Measurements from ENCODE around the gene TBCD. TPM values are rescaled to one million over a fixed set of nuclear protein-coding genes. Genes with fewer than 3 reads are reported as not detected.
"Not testable (repeated sequence)": the region's sequence is repeated elsewhere in the genome, so short reads cannot be mapped to it uniquely, and the experiment has no call there.

Gene TBCD
- total RNA-seq, 2 experiments from 2014 or later = 77.8 to 85.8 TPM

DNA sequence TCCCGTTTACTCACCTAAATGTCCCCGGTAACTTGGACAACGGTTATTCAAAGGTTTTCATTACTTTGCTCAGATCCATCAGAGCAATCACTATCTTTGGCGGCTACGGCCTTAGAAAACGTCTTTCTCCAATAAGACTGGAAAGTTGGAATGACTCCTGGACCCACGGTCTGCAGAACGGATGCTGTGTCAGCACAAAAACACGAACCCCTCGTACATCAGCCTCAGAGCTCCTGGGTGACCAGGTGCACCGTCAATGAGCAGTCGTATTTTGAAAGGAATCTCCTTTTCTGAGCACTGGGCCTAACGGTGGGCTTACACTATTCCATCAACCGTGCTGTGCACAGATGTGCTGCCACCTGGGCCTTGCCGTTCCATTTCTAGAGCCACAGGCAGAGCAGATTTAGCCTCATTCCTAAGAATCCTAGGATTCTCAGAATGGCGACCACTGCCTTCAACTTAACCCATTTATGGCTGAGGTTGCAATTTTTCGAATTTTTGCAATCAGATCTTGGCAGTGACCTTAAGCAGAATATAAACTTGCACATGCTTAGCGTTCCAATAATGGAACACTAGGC, 198.7 kb downstream of the TBCD start:
- Mint-ChIP-seq H3K4me1 (ENCODE audit: low read depth) (no peaks in the 10 kb centered on the region), H3K27me3 (no peaks in the 10 kb centered on the region), H3K9me3 (peaks cover 26% of the 10 kb centered on the region), H3K36me3 (ENCODE audit: low read depth) (peaks cover 53% of the 10 kb centered on the region), H3K27ac (no peak overlapping the region), H3K4me3 (no peak overlapping the region)
- ChIA-PET CTCF (no interaction called here), POLR2A (no interaction called here)
- ATAC-seq (no peak), DNase-seq (no peak)
- intact Hi-C loops (cut with micrococcal nuclease) = no loop called here
- TF ChIP-seq, protein P1, sequence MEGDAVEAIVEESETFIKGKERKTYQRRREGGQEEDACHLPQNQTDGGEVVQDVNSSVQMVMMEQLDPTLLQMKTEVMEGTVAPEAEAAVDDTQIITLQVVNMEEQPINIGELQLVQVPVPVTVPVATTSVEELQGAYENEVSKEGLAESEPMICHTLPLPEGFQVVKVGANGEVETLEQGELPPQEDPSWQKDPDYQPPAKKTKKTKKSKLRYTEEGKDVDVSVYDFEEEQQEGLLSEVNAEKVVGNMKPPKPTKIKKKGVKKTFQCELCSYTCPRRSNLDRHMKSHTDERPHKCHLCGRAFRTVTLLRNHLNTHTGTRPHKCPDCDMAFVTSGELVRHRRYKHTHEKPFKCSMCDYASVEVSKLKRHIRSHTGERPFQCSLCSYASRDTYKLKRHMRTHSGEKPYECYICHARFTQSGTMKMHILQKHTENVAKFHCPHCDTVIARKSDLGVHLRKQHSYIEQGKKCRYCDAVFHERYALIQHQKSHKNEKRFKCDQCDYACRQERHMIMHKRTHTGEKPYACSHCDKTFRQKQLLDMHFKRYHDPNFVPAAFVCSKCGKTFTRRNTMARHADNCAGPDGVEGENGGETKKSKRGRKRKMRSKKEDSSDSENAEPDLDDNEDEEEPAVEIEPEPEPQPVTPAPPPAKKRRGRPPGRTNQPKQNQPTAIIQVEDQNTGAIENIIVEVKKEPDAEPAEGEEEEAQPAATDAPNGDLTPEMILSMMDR (IDR thresholded peaks at IDR 0.05) = no peak

DNA sequence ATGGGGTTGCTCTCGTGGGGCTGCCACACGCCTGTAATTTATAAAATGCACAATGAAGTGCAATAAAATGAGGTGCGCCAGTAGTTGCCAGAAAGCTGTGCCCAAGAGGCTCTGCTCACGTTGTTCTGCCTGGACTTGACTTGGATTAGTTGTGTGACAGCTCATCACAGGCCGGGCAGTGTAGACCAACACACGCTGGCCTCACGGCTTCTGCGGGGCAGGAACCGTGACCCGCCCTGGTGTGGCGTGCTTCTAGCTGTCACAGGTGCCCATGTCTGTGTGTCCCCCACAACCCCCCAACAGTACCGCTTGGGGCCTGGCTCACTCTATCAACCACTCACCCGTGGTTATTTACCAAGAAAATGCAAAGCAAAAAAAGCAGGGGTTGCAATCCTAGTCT, 200.2 kb downstream of the TBCD start:
- H3K4me3 Mint-ChIP-seq = no peak overlapping the region
- CTCF ChIA-PET = no interaction called here
- peaks cover 48% of the 10 kb centered on the region for H3K36me3 Mint-ChIP-seq (ENCODE audit: low read depth)
- peaks cover 19% of the 10 kb centered on the region for H3K9me3 Mint-ChIP-seq
- H3K4me1 Mint-ChIP-seq (ENCODE audit: low read depth) = no peaks in the 10 kb centered on the region
- POLR2A ChIA-PET = no interaction called here
- no peaks in the 10 kb centered on the region for H3K27me3 Mint-ChIP-seq
- ATAC-seq (no peak), DNase-seq (no peak)
- intact Hi-C loops (cut with micrococcal nuclease) = no loop called here
- H3K27ac Mint-ChIP-seq = no peak overlapping the region
- TF ChIP-seq, protein P1 (IDR thresholded peaks at IDR 0.05) = no peak

DNA sequence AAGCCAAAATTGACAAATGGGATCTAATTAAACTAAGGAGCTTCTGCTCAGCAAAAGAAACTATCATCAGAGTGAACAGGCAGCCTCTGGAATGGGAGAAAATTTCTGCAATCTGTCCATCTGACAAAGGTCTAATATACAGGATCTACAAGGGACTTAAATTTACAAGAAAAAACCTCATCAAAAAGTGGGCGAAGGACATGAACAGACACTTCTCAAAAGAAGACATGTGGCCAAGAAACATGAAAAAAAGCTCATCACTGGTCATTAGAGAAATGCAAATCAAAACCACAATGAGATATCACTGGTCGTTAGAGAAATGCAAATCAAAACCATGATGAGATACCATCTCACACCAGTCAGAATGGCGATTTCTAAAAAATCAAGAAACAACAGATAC, 203.2 kb downstream of the TBCD start:
- intact Hi-C loops (cut with micrococcal nuclease); H3K4me3 Mint-ChIP-seq; H3K4me1 Mint-ChIP-seq (ENCODE audit: low read depth); H3K27me3 Mint-ChIP-seq; DNase-seq; H3K27ac Mint-ChIP-seq; ATAC-seq; CTCF ChIA-PET; POLR2A ChIA-PET: not testable (repeated sequence)
- Mint-ChIP-seq H3K9me3 (peaks cover 19% of the 10 kb centered on the region), H3K36me3 (ENCODE audit: low read depth) (peaks cover 41% of the 10 kb centered on the region)

DNA sequence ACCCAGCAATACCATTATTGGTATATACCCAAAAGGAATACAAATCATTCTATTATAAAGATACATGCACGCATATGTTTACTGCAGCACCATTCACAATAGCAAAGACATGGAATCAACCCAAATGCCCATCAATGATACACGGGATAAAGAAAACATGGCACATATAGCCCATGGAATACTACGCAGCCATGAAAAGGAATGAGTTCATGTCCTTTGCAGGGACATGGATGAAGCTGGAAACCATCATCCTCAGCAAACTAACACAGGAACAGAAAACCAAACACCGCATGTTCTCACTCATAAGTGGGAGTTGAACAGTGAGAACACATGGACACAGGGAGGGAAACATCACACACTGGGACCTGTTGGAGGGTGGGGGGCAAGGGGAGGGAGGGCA, 203.8 kb downstream of the TBCD start:
- POLR2A ChIA-PET; CTCF ChIA-PET; ATAC-seq; DNase-seq; intact Hi-C loops (cut with micrococcal nuclease); H3K27me3 Mint-ChIP-seq; H3K4me3 Mint-ChIP-seq; H3K27ac Mint-ChIP-seq; H3K4me1 Mint-ChIP-seq (ENCODE audit: low read depth): not testable (repeated sequence)
- peaks cover 19% of the 10 kb centered on the region for H3K9me3 Mint-ChIP-seq
- peaks cover 40% of the 10 kb centered on the region for H3K36me3 Mint-ChIP-seq (ENCODE audit: low read depth)

DNA sequence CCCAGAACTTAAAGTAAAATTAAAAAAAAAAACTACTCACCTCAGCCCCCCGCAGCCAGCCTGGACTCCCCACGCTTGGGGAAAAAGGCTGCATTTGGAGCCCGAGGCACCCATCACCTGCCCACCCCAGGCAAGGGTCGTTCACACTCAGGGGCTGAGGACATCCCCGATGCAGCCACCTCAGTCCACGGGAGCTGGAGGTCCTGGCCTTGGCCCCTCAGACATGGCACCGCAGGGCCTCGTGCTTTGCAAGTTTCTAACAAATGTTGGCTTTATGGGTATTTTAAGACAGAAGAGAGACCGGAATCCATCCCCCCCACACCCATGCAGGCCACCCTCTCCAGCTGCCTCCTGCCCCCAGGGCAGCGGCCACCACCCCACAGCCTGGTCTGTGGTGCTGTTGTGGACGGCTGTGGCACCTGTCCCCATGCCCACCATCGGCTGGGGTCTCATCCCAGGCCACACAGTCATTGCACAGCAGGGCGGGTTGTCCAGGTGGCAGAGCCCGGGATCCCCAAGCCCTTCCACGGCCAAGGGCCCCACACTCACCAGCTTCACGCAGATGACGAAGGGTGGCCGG, 204.4 kb downstream of the TBCD start:
- TF ChIP-seq, protein P1 (IDR thresholded peaks at IDR 0.05) = no peak
- peaks cover 19% of the 10 kb centered on the region for H3K9me3 Mint-ChIP-seq
- ATAC-seq = no peak
- no peaks in the 10 kb centered on the region for H3K4me1 Mint-ChIP-seq (ENCODE audit: low read depth)
- no peaks in the 10 kb centered on the region for H3K27me3 Mint-ChIP-seq
- peaks cover 40% of the 10 kb centered on the region for H3K36me3 Mint-ChIP-seq (ENCODE audit: low read depth)
- DNase-seq = no peak
- CTCF ChIA-PET = no interaction called here
- POLR2A ChIA-PET = no interaction called here
- intact Hi-C loops (cut with micrococcal nuclease) = no loop called here
- H3K4me3 Mint-ChIP-seq = no peak overlapping the region
- H3K27ac Mint-ChIP-seq = no peak overlapping the region

DNA sequence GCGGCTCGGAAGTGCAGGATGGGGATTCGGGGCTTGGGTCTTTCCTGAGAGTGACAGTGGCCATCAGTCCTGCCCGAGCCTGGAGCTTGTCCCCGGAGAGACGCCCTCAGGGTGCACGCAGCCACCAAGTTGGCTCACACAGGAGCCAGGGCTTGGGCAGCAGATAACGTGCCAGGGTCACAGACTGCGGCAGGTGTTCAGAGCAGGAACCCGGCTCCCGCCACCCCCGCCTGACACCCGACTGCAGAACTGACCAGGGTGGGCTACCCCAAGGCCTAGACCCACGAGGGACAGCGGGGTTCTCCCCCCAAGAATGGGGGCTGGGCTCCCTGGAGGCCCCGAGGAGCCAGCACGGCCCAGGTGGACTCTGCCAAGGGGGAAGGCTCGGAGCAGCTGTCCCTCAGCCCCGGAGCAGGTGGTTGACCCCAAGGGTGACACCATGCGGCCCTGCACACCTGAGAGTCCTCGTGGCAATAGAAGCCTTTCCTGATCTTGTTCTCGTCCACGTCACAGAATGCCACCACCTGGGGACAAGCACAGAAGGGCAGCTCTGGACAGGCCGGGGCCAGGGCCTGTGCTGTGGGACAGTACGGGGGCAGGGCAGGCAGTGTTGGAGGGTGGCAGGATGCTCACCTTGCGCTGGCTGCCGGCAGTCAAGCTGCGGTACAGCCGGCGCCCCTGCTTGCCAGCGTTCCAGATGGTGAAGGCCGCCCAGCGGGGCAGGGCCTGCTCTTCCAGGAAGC, 205.0 kb downstream of the TBCD start:
- peaks cover 19% of the 10 kb centered on the region for H3K9me3 Mint-ChIP-seq
- no peak overlapping the region for H3K27ac Mint-ChIP-seq
- peaks cover 40% of the 10 kb centered on the region for H3K36me3 Mint-ChIP-seq (ENCODE audit: low read depth)
- TF ChIP-seq, protein P1 (IDR thresholded peaks at IDR 0.05) = no peak
- POLR2A ChIA-PET = no interaction called here
- ATAC-seq (no peak), DNase-seq (no peak)
- no peaks in the 10 kb centered on the region for H3K4me1 Mint-ChIP-seq (ENCODE audit: low read depth)
- CTCF ChIA-PET = no interaction called here
- no peaks in the 10 kb centered on the region for H3K27me3 Mint-ChIP-seq
- H3K4me3 Mint-ChIP-seq = no peak overlapping the region
- intact Hi-C loops (cut with micrococcal nuclease) = no loop called here

Measured in activated CD8-positive, alpha-beta T cell treated with anti-CD3 and anti-CD28 coated beads for 36 hours (primary cell).